Pulmonary artery endothelial cell (primary cell): ENCODE results near the gene RPH3AL. TPM values are rescaled to one million over a fixed set of nuclear protein-coding genes. Genes with fewer than 3 reads are reported as not detected.

ENCODE experiments used
- DNase-seq: peaks from one replicate; pipeline ENCODE4 v3.0.0-alpha.2; 2011; ENCODE audit warnings: low read depth, low spot score
- total RNA-seq: library from RNA; depleted of rRNA; stranded (reverse); fragments of >200 nt; gene quantifications from 2 replicates; pipeline ENCODE4 v1.2.3, GENCODE V29; 2014

Gene RPH3AL
- total RNA-seq, 1 donor from 2014 or later: 5.4 TPM

DNA sequence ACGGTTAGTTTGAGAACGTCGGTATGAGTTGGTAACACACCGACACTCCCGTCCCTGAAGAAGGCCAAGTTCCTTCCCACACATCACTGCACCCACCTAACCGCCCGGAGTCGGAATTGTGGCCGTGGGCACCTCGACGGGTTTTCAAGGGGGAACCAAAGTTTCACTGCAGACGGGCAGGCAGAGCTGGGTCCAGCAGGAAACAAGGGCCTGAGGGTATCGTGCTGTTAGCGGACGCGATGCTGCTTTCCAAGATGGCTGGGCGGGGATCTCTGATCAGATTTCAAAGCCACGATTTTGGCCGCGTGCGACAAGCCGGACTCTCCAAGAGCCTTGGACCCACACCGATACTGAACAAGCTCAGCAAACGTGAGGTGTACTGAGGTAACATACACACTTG is 88.8 kb downstream of the RPH3AL start:
- no peak for DNase-seq

DNA sequence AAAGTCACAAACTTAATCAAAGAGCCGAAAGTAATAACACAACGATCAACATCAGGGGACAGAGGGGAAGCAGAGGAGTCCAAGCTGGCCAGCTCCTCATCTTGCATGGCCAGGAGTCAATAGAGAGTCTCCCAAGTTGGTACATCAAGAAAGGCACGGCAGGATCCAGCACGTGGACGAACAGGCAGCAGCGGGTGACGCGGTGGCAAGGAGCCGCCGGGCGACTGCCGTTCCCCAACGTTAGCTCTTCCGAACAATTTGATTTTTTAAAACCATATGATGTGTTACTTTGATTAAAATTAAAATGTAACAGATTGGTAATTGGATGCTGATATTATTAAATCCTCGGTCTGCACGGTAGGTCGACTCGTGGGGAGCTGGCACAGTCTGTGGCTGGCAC is 89.3 kb downstream of the RPH3AL start:
- no peak for DNase-seq

DNA sequence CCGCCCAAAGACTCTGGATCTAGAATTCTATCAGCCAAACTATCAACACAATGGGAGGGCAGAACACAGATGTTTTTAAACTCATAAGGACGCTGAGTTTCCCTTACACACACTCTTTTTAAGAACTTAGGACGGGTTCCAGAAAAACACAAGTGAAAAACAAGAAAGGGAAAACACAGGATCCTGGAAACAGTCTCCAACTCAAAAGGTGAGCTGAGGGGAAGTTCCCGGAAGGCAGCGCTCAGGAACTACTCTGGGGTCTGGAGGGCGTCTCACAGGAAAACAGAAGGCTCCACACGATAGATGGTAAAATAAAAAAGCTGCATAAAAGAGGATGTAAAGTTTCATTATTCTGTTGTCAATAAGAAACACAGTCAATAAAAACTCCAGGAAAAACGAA is 91.0 kb downstream of the RPH3AL start:
- DNase-seq: no peak

DNA sequence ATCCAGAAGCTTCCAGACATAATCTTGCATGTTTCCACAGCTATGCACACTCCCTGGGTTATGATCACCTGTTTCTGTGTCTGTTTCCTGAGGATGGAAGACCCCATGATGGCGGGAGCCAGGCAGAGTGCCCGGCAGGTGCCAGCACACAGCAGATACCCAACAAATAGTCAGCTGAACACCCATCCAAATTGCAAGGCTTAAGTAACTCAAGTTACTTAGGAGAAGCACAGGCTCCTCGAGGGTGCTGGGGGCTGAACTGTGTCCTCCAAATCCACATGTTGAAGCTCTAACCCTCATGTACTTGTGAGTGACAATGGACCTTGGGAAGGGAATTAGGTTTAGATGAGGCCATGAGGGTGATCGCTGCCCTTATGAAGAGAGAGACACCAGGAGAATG is 91.7 kb downstream of the RPH3AL start:
- DNase-seq: no peak

DNA sequence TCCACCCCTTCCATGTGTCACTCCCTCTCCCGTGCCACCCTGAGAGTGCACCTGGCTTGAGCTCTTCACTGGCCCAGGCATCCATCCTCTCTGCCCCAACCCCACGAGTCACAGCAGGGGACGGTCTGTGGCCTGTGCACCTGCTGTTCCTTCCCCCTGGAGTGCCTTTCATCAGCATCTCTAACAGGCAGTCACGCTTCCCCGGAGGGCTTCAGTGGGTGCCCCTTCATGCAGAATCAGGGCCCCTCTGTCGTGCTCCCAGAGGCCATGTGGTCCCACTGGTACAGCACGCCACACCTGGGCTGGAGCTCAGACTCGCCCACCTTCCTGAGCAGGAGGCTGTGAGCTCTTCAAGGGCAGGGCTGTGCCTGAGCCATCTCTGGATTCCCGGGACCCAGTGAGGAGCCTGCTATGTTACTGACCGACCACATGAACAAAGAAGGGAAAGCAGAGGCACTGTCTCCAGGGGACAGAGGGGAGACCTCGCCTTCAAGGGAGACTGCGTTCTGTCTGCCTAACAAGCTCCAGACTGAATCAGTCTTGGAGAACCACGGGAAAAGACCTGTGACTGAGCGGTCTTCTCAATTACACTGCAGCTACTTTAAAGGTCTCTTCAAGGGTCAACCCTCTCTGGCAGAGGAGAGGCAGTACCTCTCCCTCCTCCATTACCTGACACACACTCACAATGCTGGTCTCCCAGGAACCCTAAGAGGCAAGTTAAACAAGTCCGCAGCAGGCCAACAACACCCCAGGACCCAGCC is 92.4 kb downstream of the RPH3AL start:
- no peak for DNase-seq

DNA sequence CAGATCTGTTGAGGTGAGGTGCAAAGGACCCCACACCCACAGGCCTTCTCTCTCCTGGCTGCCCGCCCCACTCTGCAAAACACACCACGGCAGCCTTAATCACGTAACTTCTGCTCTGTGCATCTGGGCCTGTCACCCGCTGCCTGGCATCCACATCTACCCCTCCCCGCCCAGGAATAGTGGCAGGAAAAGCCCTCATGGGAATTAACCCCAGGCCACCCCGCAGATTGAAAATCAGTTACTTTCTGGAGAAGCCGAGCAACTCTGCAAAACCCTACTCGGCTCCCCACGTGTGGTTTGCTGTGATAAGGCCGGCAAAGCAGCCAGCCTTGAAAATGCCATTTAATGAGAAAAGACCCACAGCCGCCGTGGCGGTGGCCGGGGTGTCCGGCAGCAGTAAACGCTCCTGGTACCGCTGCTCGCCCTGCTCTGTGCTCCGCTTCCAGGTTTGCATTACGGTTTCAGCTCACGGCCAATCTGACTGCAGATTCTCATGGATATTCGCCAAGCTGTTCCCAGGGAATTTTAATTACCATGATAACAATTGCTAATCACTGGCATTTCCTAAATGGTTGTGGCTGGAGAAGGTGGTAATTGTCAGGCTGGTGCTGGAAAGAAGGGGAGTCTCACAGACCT is 93.1 kb downstream of the RPH3AL start:
- DNase-seq: no peak

DNA sequence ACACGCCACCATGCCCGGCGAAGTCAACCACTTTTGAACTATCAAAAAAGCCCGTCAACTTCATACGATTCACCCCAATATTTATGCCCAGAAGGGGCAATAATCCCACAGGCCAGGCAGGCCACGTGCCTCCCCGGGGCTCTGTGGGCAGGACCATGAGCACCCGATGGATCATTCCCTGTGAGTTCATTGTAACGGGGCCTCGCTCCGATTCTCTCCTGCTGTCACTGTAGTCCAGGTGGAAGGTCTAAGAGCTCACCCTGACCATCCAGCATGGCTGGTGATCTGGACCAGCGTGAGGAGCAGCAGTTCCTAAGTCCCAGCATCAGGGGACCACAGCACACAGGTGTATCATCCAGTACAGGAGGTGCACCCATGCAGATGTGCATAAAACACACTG is 93.7 kb downstream of the RPH3AL start:
- no peak for DNase-seq

DNA sequence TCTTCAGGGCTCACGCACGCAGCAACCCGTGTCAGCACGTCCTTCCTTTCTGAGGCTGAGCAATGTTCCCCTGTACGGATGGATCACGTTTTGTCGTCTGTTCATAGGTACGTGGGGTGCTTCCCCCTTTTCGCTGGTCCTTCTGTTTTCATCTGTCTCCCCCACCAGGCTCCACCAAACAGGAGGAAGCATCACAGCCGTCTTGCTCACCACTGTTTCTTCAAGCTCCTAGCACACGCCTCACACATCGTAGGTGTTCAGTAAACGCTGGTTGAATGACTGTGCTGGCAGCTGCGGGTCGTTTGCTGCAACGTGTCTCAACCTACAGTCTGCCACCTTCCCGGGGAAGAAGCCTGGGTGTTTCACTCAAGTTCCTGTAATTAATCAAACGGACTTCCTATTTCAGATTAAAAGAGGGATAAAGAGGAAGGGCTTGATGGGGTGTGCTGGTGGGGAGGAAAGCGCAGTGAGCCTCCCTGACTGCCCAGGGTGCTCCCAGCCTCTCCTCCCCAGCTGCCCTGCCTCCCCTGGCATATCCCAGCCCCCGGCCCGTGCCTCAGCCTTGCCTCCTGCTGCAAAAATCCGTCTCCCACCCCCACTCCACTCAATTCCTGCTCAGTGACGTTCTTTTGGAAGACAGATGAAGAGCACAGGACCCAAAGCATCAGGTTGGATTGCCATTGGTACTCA is 94.4 kb downstream of the RPH3AL start:
- DNase-seq: no peak

DNA sequence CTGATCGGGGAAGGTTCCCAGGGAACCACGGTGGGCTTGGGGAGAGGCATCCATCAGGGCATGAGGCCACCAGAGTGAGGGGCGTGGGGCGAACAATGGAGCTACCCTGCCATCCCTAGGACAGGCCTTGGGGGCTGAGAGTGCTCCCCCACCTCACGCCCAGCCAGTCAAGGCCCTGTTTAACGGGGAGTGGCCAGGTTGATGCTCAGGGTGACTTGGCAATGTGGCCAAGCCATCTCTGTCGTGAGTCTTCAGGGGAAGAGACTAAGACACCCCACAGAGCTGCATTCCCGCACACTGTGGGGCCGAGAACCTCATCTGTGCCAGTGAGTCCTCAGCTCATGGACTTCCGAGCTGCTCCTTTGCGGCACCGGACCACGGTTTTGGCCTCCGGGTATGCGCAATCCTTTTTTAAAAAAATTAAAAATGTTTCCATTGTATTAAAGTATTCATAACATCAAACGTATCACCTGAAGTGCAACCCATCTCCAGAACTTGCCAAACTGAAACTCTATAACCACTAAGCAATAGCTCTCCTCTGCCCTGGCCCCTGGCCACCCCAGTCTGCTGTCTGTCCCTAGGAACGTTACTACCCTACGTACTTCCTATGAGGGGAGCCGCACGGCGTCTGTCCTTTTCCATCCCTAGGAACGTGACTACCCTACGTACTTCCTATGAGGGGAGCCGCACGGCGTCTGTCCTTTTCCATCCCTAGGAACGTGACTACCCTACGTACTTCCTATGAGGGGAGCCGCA is 99.3 kb downstream of the RPH3AL start:
- DNase-seq: no peak

DNA sequence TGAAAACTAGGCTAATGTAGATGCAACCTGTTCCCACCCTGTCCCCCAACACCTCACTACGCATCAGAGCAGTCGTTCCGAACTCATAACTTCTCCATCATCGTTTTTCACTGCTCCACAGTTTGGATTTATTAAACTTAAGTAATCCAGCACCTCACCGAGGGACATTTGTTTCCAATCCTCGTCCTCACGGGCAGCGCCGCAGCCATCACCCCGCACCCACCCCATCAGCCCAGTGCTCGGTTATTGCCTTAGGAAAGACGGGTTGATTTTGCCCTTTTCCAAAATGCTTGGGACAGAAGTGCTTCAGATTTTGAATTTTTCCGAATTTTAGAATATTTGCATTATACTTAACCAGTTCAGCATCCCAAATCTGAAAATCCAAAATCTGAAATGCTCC is 100.2 kb downstream of the RPH3AL start:
- DNase-seq: no peak

DNA sequence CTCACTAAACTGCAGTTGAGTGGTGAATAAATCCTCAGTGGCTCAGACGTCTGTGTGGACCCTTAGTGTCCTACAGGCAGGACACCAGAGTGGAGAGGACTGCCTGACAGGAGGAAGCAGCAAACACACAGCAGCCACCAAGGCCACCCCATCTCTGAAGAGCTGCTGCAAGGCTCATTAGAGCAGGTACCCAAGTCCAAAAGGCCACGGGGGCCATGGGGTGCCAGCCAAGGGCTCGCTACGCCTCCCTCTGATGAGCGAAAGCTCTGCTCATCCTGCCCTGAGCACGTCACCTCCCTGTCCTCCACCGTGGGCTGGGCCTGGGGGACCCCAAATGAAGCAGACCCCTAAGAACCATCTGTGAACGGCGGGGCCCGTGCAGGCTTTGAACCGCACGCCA is 101.1 kb downstream of the RPH3AL start:
- DNase-seq: no peak

DNA sequence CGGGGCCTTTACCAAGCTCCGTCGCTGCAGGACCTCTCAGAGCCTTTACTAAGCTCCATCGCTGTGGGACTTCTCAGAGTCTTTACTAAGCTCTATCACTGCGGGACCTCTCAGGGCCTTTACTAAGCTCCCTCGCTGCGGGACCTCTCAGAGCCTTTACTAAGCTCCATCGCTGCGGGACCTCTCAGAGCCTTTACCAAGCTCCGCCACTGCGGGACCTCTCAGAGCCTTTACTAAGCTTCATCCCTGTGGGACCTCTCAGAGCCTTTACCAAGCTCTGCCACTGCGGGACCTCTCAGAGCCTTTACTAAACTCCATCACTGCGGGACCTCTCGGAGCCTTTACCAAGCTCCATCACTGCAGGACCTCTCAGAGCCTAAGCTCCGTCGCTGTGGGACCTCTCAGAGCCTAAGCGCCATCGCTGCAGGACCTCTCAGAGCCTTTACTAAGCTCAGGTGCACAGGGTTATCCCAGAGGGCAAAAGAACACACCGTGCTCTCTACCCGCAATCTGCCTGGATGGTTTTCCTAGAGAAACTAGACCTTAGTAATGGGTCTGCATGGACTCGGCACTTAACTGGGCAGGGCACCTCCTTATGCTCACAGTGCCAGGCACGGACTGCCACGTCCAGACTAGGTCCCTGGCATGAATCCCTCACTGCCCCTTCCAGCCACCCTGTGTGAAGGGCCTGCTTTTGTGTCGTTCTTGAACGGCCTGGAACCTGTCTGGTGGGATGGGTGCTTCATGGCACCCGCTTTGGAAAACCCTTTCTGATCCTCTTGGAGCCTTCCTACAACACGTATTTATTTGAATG is 101.9 kb downstream of the RPH3AL start:
- DNase-seq: no peak

DNA sequence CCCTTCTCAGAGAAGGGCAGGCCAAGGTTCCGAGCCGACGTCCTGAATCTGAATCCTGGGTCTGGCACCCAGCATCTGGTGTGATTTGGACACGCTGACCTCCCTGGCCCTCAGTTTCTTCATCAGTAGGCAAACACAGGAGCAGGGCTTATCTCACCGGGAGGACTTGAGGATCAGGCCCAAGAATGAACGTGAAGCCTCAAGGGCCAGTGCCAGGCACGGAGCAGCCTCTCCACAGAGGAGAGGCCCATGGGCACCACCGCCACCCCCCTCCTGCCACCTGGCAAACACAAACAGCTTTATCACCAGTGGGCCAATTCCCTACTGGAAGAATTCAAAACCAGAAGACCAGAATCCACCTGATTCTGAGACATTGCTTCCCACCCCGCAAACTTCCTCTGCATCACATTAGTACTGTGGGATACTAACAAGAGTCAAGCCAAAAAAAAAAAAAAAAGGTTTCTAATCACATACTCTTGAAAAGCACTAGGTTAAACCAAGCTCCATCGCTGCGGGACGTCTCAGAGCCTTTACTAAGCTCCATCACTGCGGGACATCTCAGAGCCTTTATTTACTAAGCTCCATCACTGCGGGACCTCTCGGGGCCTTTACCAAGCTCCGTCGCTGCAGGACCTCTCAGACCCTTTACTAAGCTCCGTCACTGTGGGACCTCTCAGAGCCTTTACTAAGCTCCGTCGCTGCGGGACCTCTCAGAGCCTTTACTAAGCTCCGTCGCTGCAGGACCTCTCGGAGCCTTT is 103.2 kb downstream of the RPH3AL start:
- DNase-seq: no peak

DNA sequence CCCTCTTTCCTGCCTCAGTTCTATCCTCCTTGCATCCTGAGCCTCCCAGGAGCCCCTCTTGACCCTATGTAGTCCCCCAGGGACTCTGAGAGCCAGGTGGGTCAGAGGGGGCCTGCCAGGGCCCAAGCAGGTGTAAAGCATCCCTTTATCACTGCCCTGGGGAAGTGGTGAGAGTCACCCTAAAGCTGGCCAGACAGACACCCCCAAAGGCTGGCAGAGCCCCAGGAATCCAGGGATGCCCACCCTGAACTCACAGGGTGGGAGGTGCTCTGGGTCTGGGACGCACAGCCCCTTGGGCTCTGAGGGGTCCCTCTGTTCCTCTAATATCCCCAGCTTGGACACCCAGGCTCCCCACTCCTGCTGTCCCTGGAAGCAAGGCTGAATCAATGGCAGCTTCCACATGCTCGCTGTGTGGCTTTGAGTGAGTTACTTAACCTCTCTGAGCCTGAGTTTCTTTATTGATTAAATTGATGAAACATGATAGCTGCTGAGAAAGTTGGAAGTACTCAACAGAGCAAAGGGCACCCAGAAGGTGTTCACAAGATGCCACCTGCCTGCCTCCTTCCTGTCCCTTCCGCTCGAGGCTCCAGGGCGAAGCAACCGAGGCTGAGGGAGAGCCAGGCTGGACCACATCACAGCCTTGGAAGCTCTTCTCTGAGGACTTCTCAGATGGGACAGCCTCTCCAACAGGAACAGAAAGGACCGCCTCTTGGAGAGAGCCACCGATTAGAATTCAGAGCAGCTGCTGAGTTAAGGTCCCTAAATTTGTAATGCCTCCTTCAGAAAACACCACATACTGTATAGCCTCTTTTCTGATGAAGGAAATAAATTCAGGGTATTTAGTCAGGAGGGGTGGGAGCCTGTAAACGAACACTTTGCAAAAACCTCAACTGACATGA is 104.0 kb downstream of the RPH3AL start:
- no peak for DNase-seq

DNA sequence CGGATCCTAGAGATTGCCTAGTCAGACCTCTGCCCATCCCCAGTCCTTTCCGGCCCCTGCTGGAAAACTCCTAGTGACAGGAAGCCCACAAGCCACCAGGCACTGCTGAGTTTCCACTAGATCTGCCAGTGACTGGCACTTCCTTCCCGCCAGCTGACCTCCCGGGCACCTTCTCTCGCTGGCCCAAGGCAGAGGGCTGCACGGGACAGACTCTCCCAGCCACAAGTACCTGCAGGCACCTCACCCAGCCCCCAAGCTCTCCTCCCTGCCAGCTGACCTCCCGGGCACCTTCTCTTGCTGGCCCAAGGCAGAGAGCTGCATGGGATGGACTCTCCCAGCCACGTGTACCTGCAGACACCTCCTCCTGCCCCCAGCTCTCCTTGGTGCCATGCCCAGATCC is 104.8 kb downstream of the RPH3AL start:
- DNase-seq: no peak

DNA sequence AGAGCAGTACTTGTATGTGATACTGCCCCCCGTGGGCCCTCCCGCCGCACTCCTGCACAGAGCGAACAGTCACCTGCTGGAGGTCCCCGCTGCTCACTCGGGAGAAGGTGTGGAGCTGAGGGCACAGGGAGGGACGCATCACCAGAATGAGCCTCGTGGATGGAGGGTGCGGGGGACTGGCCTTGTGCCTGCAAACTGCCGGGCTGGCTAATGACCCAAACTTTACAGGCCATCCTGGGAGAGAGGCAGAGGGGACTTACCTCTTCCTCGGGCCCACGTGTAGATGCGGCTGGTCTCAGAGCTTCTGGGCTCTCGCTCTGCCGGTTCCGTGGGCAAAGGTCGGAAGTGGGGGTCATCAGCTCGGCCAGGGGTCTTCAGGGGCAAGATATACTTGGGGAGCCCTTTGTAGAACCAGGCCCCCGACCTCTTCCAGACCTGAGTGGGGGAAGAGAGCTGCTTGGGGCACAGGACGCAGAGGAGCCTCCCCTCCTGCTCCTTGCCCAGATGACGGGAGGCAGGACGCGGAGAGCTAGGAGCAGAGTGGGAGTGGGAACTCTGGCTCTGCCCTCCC is 105.7 kb downstream of the RPH3AL start:
- DNase-seq: no peak

DNA sequence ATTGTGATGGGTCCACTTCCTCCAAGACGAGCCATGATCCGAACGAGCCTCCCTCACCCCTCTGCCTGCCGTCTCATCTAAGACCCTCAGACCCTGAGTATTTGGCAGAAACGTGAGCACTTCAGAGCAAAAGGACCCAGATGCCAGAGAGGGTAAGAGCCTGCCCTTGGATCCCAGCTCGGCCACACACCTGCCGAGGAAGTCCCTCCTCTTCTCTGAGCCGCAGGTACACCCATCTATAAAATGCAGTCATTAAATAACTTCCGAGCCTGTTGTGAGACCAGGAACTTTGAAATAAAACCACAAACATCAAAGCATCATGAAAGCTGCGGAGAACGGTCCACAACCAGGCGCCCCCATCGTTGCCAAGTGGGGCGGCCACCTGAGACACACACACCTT is 106.4 kb downstream of the RPH3AL start:
- DNase-seq: no peak

DNA sequence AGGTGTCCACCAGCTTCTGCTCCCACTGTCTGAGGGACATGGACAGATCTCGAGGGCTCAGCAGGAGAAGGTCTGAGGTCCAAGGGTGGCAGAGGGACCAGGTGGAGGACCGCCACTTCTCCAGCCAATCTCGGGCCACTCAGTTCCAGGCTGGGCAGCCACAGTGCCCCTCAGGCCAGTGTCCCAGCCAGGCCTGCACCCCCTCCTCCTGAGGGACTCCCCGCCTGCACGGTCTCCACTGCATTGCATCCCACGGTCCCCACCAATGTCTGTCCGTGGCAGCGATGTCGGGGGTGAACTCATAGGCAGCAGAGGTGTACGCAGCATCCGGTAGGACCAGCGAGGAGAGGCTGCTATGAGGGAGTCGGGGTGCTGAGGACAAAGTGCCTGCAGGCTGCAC is 107.0 kb downstream of the RPH3AL start:
- DNase-seq: no peak

DNA sequence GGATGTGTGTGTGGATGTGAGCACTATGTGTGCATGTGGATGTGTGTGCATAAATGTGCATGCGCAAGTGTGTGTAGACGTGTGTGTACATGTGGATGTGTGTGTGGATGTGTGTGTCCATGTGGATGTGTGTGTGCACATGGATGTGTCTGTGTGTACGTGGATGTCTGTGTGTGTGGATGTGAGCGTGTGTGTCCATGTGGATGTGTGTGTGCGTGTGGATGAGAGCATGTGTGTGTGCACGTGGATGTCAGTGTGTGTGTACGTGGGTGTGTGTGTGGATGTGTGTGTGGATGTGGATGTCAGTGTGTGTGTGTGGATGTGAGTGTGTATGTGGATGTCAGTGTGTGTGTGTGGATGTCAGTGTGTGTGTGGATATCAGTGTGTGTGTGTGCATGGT is 107.6 kb downstream of the RPH3AL start:
- no peak for DNase-seq
